Hepatocyte (in vitro differentiated cells): ENCODE results near the gene KIAA1143.

Source experiments
- EZH2 ChIP-seq: fragments of 200-600 bp; sonication (generic); IDR thresholded peaks from 2 replicates; pipeline ENCODE4 v1.6.1; 2016; ENCODE audit warnings: antibody characterized with exemption, mild to moderate bottlenecking, borderline replicate concordance
- EZH2phosphoT487 ChIP-seq: fragments of 200-600 bp; sonication (generic); IDR thresholded peaks from one replicate; pipeline ENCODE4 v1.6.1; 2018; ENCODE audit warnings: antibody characterized with exemption, mild to moderate bottlenecking, low read depth, moderate library complexity; ENCODE audit not compliant: unreplicated experiment, severe bottlenecking
- TF ChIP-seq, protein P1 (sequence below): fragments of 200-600 bp; sonication (generic); IDR thresholded peaks from 2 replicates; pipeline ENCODE4 v1.5.1; 2016; ENCODE audit warnings: antibody characterized with exemption, mild to moderate bottlenecking; ENCODE audit not compliant: poor library complexity

DNA sequence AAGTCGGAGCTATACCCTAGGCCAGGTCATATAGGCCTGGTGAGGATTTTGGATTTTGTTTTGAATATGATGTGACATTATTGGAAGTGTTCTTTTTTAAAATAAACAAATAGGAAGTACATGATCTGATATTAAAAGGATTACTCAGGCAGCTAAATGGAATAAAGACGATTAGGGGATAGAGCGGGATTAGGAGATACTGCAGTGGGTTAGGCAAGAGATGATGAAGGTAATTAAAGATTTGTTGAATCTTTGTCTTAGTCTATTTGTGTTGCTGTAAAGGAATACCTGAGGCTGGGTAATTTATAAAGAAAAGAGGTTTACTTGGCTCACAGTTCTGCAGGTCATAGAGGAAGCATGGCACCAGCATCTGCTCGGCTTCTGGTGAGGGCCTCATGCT is 21.5 kb upstream of the KIAA1143 start:
- TF ChIP-seq, protein P1, sequence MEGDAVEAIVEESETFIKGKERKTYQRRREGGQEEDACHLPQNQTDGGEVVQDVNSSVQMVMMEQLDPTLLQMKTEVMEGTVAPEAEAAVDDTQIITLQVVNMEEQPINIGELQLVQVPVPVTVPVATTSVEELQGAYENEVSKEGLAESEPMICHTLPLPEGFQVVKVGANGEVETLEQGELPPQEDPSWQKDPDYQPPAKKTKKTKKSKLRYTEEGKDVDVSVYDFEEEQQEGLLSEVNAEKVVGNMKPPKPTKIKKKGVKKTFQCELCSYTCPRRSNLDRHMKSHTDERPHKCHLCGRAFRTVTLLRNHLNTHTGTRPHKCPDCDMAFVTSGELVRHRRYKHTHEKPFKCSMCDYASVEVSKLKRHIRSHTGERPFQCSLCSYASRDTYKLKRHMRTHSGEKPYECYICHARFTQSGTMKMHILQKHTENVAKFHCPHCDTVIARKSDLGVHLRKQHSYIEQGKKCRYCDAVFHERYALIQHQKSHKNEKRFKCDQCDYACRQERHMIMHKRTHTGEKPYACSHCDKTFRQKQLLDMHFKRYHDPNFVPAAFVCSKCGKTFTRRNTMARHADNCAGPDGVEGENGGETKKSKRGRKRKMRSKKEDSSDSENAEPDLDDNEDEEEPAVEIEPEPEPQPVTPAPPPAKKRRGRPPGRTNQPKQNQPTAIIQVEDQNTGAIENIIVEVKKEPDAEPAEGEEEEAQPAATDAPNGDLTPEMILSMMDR, result no peak
- TF ChIP-seq EZH2 (no peak), EZH2phosphoT487 (no peak)
